ENCODE results near the gene PCNP. TPM values are rescaled to one million over a fixed set of nuclear protein-coding genes. Genes with fewer than 3 reads are reported as not detected.

Gene PCNP
- total and polyA plus RNA-seq, 2 donors (not counting 1 experiment from before 2014, with no cell fraction given): 39.1 to 156 TPM

DNA sequence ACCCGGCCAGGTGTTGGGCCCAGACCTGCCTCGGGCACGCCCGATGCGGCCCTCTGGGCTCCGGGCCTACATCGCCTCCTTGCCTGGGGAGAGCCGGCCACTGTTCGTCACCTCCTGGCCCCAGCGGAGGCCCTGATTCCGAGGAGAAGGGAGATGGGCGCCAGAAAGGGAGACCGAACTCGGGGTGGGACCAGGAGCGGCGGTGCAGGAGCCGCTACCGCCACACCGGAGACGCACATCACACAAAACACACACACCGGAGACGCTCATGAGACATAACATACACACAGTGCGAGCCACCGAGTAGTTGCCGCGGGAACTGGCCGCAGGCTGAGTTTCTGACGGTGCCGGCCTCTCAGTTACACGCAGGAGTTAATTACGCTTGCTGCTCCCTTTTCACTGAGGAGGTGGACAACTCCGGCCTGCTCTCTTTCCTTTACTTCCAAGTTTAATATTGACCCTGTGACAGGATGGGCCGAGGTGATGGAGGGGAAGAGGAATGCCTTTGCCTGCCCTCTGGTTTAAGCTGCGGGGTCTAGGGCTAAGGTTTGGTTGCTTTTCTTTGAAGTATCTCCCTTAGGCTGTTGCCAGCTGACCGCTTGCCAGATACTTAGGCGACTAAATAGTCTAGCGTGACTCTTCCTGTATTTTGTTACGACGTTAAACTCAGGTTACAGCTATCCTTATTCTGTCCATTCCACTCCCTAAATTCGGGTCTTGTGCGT lies 570 bp downstream of the PCNP start:
- peak overlapping the region; percentile 98 for H3K27ac Mint-ChIP-seq
- H3K4me1 ChIP-seq (ENCODE audit: control insufficient read depth in 2 of 2, insufficient read depth in 2 of 2, low read length in 2 of 2): peaks cover 32 to 39% of the 10 kb centered on the region in 2 donors
- ChIA-PET CTCF (interaction anchor here (0.9 to 3.7 kb wide), 6 partner anchors 12 to 864 kb away, joined by 4 to 33 read pairs (median 7); partner anchors contain the start of genes CEP97, RPL24, SENP7 and TRMT10C), POLR2A (interaction anchor here (0.6 to 1.9 kb wide), 9 partner anchors 13 to 1174 kb away, joined by 3 to 24 read pairs (median 7); partner anchors contain the start of genes CEP97, NXPE3, RPL24 and SENP7)
- H3K4me3 ChIP-seq (ENCODE audit: control extremely low read depth in 1 of 5, extremely low read depth in 1 of 5, insufficient read depth in 1 of 5, low read depth in 2 of 5, low read length in 4 of 5): peak overlapping the region; percentile 88 to 97 (median 91)
- TF ChIP-seq, protein P1, sequence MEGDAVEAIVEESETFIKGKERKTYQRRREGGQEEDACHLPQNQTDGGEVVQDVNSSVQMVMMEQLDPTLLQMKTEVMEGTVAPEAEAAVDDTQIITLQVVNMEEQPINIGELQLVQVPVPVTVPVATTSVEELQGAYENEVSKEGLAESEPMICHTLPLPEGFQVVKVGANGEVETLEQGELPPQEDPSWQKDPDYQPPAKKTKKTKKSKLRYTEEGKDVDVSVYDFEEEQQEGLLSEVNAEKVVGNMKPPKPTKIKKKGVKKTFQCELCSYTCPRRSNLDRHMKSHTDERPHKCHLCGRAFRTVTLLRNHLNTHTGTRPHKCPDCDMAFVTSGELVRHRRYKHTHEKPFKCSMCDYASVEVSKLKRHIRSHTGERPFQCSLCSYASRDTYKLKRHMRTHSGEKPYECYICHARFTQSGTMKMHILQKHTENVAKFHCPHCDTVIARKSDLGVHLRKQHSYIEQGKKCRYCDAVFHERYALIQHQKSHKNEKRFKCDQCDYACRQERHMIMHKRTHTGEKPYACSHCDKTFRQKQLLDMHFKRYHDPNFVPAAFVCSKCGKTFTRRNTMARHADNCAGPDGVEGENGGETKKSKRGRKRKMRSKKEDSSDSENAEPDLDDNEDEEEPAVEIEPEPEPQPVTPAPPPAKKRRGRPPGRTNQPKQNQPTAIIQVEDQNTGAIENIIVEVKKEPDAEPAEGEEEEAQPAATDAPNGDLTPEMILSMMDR (IDR thresholded peaks at IDR 0.05): no peak
- TF ChIP-seq EZH2 (IDR thresholded peaks at IDR 0.05; ENCODE audit: borderline replicate concordance, insufficient read depth, low read depth, low read length, poor library complexity, severe bottlenecking): no peak
- H3K9ac ChIP-seq (ENCODE audit: low read length): peak overlapping the region; percentile 98
- H3K27me3 ChIP-seq (replicated peaks in 1 of 4; ENCODE audit: control extremely low read depth in 1 of 4, control insufficient read depth in 3 of 4, insufficient read depth in 4 of 4, low read length in 3 of 4): no peaks in the 10 kb centered on the region
- DNase-seq (no peak), ATAC-seq (ENCODE audit: low read depth) (peak; percentile 52)
- peaks cover 50% of the 10 kb centered on the region for H3K4me1 Mint-ChIP-seq
- 0% methylated on average over 32 of the region's 41 CpGs for whole genome bisulfite sequencing (ENCODE audit: insufficient coverage)
- intact Hi-C loops (cut with micrococcal nuclease): loop anchor here (1.0 to 5.0 kb wide), 5 partner anchors 102 to 1757 kb away; partner anchors contain the start of genes CEP97, CMSS1 and NXPE3
- peak overlapping the region; percentile 98 to 99 for H3K27ac ChIP-seq (ENCODE audit: low read length in 2 of 2)
- H2AFZ ChIP-seq (ENCODE audit: insufficient read depth, low read depth, low read length, poor library complexity, severe bottlenecking): peak overlapping the region; percentile 86
- peaks cover 62% of the 10 kb centered on the region for H3K79me2 ChIP-seq (ENCODE audit: control insufficient read depth, insufficient read depth, low read length)
- peaks cover 1 to 2% of the 10 kb centered on the region in 2 experiments for H3K36me3 ChIP-seq (replicated peaks in 1 of 2; ENCODE audit: control extremely low read depth in 1 of 2, control insufficient read depth in 1 of 2, extremely low read depth in 1 of 2, insufficient read depth in 2 of 2, low read length in 1 of 2)
- no peaks in the 10 kb centered on the region for H3K9me3 Mint-ChIP-seq (ENCODE audit: insufficient read depth)
- peak overlapping the region; percentile 88 for H3K4me2 ChIP-seq (replicated peaks; ENCODE audit: low read depth, low read length, poor library complexity, severe bottlenecking)
- no peaks in the 10 kb centered on the region for H3K9me3 ChIP-seq (ENCODE audit: control extremely low read depth in 1 of 3, control insufficient read depth in 2 of 3, insufficient read depth in 1 of 3, low read length in 2 of 3)
- no peaks in the 10 kb centered on the region for H3K27me3 Mint-ChIP-seq
- H4K20me1 ChIP-seq (ENCODE audit: control insufficient read depth, insufficient read depth, low read length, poor library complexity, severe bottlenecking): peaks cover 23% of the 10 kb centered on the region
- H3K4me3 Mint-ChIP-seq: peak overlapping the region; percentile 99

- peak overlapping the region in 1 of 2 donors; percentile 57 for H3K27ac ChIP-seq (ENCODE audit: low read length in 2 of 2)
- peaks cover 32 to 44% of the 10 kb centered on the region in 2 donors for H3K4me1 ChIP-seq (ENCODE audit: control insufficient read depth in 2 of 2, insufficient read depth in 2 of 2, low read length in 2 of 2)
- H3K79me2 ChIP-seq (ENCODE audit: control insufficient read depth, insufficient read depth, low read length): peaks cover 80% of the 10 kb centered on the region
- TF ChIP-seq, protein P1 (IDR thresholded peaks at IDR 0.05): no peak
- no peak for TF ChIP-seq EZH2 (IDR thresholded peaks at IDR 0.05; ENCODE audit: borderline replicate concordance, insufficient read depth, low read depth, low read length, poor library complexity, severe bottlenecking)
- Mint-ChIP-seq H3K9me3 (ENCODE audit: insufficient read depth) (no peaks in the 10 kb centered on the region), H3K27me3 (no peaks in the 10 kb centered on the region), H3K4me1 (peaks cover 59% of the 10 kb centered on the region), H3K27ac (peak overlapping the region; percentile 53), H3K4me3 (no peak overlapping the region)
- H4K20me1 ChIP-seq (ENCODE audit: control insufficient read depth, insufficient read depth, low read length, poor library complexity, severe bottlenecking): peaks cover 45% of the 10 kb centered on the region
- WGBS (ENCODE audit: insufficient coverage): 75% methylated on average over 3 of the region's 6 CpGs
- no peak overlapping the region for H3K4me3 ChIP-seq (ENCODE audit: control extremely low read depth in 1 of 5, extremely low read depth in 1 of 5, insufficient read depth in 1 of 5, low read depth in 2 of 5, low read length in 4 of 5)
- DNase-seq: peak; percentile 52
- H3K4me2 ChIP-seq (replicated peaks; ENCODE audit: low read depth, low read length, poor library complexity, severe bottlenecking): peak overlapping the region; percentile 26
- intact Hi-C loops (cut with micrococcal nuclease): no loop called here
- H3K27me3 ChIP-seq (replicated peaks in 1 of 4; ENCODE audit: control extremely low read depth in 1 of 4, control insufficient read depth in 3 of 4, insufficient read depth in 4 of 4, low read length in 3 of 4): no peaks in the 10 kb centered on the region
- CTCF ChIA-PET: interaction anchor here (0.7 kb wide), 1 partner anchor 12 kb away, joined by 3 read pairs; no protein-coding TSS in a partner anchor
- no peak overlapping the region for H2AFZ ChIP-seq (ENCODE audit: insufficient read depth, low read depth, low read length, poor library complexity, severe bottlenecking)
- peak overlapping the region; percentile 11 for H3K9ac ChIP-seq (ENCODE audit: low read length)
- ATAC-seq (ENCODE audit: low read depth): no peak
- POLR2A ChIA-PET: interaction anchor here (0.8 to 0.9 kb wide), 2 partner anchors 88 to 109 kb away, joined by 3 read pairs; partner anchors contain the start of gene RPL24
- H3K9me3 ChIP-seq (ENCODE audit: control extremely low read depth in 1 of 3, control insufficient read depth in 2 of 3, insufficient read depth in 1 of 3, low read length in 2 of 3): no peaks in the 10 kb centered on the region
- H3K36me3 ChIP-seq (replicated peaks in 1 of 2; ENCODE audit: control extremely low read depth in 1 of 2, control insufficient read depth in 1 of 2, extremely low read depth in 1 of 2, insufficient read depth in 2 of 2, low read length in 1 of 2): peaks cover 4 to 9% of the 10 kb centered on the region in 2 experiments
Observed at GRCh38 chr3:101577286-101577685, 3.3 kb downstream of the PCNP start.
